ENCODE data around the gene MRPL16. TPM values are rescaled to one million over a fixed set of nuclear protein-coding genes. Genes with fewer than 3 reads are reported as not detected.

MRPL16 gene
- total RNA-seq, 2 experiments from 2014 or later, result 87.5 to 133 TPM

DNA sequence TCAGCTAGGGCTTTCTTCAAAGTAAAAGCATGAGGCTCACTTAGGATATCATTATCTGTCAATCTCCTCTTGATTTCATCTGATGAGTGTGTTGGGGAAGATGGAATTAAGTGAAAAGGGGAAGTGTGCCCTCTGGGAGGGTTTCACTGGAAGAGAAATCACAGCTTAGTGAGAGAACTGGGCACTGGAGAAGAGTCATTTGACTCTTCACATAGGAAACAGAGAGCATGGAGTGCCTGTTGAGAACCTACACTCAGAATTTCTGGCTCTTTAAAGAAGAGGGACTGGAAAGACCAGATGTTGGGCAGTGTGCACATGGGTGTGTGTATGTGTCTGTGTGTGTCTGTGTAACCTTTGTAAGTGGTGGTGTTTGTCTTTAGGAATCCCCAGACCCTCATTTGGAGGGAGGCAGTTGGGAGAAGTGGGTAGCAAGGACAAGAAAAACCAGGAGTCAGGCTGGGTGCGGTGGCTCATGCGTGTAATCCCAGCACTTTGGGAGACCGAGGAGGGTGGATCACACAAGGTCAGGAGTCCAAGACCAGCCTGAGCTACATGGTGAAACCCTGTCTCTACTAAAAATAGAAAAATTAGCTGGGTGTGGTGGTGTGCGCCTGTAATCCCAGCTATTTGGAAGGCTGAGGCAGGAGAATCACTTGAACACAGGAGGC, 45.4 kb downstream of the MRPL16 start:
- H3K4me3 ChIP-seq (ENCODE audit: low read depth, low read length, poor library complexity, severe bottlenecking), result no peak overlapping the region
- POLR2A ChIA-PET, result interaction anchor here (0.5 to 1.3 kb wide), 2 partner anchors 35 to 598 kb away, joined by 3 read pairs; no protein-coding TSS in a partner anchor
- no peaks in the 10 kb centered on the region for H3K9me3 ChIP-seq (ENCODE audit: low read length)
- H3K4me2 ChIP-seq (ENCODE audit: low read length), result no peak overlapping the region
- no peaks in the 10 kb centered on the region for H4K20me1 ChIP-seq (ENCODE audit: insufficient read depth, low read length)
- no peak overlapping the region for H3K27ac ChIP-seq (ENCODE audit: low read depth, low read length, poor library complexity, severe bottlenecking)
- no peak overlapping the region for H2AFZ ChIP-seq (ENCODE audit: low read length)
- H3K36me3 ChIP-seq (ENCODE audit: insufficient read depth, low read length), result no peaks in the 10 kb centered on the region
- H3K79me2 ChIP-seq (ENCODE audit: insufficient read depth, low read depth, low read length), result no peaks in the 10 kb centered on the region
- H3K9me2 ChIP-seq (ENCODE audit: insufficient read depth, low read length), result no peaks in the 10 kb centered on the region
- CTCF ChIA-PET (ENCODE audit: unreplicated experiment), result interaction anchor here (1.3 kb wide), 1 partner anchor 9 kb away, joined by 3 read pairs; no protein-coding TSS in a partner anchor
- no peak for DNase-seq (ENCODE audit: low spot score)
- TF ChIP-seq, protein P1, sequence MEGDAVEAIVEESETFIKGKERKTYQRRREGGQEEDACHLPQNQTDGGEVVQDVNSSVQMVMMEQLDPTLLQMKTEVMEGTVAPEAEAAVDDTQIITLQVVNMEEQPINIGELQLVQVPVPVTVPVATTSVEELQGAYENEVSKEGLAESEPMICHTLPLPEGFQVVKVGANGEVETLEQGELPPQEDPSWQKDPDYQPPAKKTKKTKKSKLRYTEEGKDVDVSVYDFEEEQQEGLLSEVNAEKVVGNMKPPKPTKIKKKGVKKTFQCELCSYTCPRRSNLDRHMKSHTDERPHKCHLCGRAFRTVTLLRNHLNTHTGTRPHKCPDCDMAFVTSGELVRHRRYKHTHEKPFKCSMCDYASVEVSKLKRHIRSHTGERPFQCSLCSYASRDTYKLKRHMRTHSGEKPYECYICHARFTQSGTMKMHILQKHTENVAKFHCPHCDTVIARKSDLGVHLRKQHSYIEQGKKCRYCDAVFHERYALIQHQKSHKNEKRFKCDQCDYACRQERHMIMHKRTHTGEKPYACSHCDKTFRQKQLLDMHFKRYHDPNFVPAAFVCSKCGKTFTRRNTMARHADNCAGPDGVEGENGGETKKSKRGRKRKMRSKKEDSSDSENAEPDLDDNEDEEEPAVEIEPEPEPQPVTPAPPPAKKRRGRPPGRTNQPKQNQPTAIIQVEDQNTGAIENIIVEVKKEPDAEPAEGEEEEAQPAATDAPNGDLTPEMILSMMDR (conservative IDR thresholded peaks at IDR 0.05; ENCODE audit: low read length), result no peak
- no peak for TF ChIP-seq EZH2phosphoT487 (IDR thresholded peaks at IDR 0.05; ENCODE audit: borderline replicate concordance, low read depth, low read length)
- no TSS peak for BruUV-seq (replicated peaks)
- peaks cover 25% of the 10 kb centered on the region for H3K4me1 ChIP-seq (ENCODE audit: insufficient read depth, low read length, poor library complexity, severe bottlenecking)
- intact Hi-C loops (cut with micrococcal nuclease; ENCODE audit: unreplicated experiment), result no loop called here

DNA sequence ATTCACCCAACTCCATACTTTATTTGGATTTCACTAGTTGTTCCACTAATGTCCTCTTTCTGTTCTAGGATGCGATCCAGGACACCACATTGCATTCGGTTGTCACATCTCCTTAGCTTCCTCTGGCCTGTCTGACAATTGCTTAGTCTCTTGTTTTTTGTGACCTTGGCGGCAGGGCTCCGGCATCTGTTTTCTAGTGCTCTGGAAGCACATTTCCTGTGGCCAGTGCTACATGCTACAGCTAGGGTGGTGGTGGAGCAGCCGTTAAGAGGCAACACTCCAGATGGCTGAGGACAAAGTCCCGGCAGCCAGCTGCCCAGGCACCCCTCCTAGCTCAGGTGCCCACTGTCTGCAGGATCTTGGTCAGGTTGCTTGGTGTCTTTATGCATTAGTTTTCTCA, 48.6 kb downstream of the MRPL16 start:
- ChIA-PET CTCF (ENCODE audit: unreplicated experiment) (no interaction called here), POLR2A (no interaction called here)
- Histone ChIP-seq H3K36me3 (ENCODE audit: insufficient read depth, low read length) (no peaks in the 10 kb centered on the region), H3K4me3 (ENCODE audit: low read depth, low read length, poor library complexity, severe bottlenecking) (no peak overlapping the region), H3K27ac (ENCODE audit: low read depth, low read length, poor library complexity, severe bottlenecking) (no peak overlapping the region), H3K9me3 (ENCODE audit: low read length) (no peaks in the 10 kb centered on the region), H3K79me2 (ENCODE audit: insufficient read depth, low read depth, low read length) (no peaks in the 10 kb centered on the region), H3K4me2 (ENCODE audit: low read length) (no peak overlapping the region), H3K9me2 (ENCODE audit: insufficient read depth, low read length) (no peaks in the 10 kb centered on the region), H3K4me1 (ENCODE audit: insufficient read depth, low read length, poor library complexity, severe bottlenecking) (peaks cover 22% of the 10 kb centered on the region), H4K20me1 (ENCODE audit: insufficient read depth, low read length) (no peaks in the 10 kb centered on the region), H2AFZ (ENCODE audit: low read length) (no peak overlapping the region)
- TF ChIP-seq, protein P1 (conservative IDR thresholded peaks at IDR 0.05; ENCODE audit: low read length), result no peak
- TF ChIP-seq EZH2phosphoT487 (IDR thresholded peaks at IDR 0.05; ENCODE audit: borderline replicate concordance, low read depth, low read length), result no peak
- no TSS peak for BruUV-seq (replicated peaks)
- no peak for DNase-seq (ENCODE audit: low spot score)
- intact Hi-C loops (cut with micrococcal nuclease; ENCODE audit: unreplicated experiment), result no loop called here

DNA sequence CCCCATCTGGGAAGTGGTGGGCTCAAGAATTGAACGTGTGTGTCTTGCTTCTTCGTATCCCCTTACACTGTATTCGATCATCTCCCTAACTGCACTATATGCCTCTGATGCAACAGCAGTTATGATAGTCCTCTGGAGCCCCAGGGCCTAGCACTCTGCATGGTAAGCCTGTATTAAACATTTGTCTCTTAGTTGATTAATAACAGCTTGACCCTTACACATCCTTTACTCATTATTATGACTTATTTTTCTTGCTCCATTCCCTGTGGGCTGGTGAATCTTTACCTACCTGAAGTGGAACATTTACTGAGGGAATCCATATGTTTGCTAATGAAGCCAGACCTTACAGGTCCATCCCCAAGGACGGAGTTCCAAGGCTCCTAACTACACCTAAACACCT, 49.8 kb downstream of the MRPL16 start:
- CTCF ChIA-PET (ENCODE audit: unreplicated experiment), result no interaction called here
- Histone ChIP-seq H3K4me1 (ENCODE audit: insufficient read depth, low read length, poor library complexity, severe bottlenecking) (peaks cover 23% of the 10 kb centered on the region), H2AFZ (ENCODE audit: low read length) (no peak overlapping the region), H3K27ac (ENCODE audit: low read depth, low read length, poor library complexity, severe bottlenecking) (no peak overlapping the region), H3K4me2 (ENCODE audit: low read length) (no peak overlapping the region), H3K4me3 (ENCODE audit: low read depth, low read length, poor library complexity, severe bottlenecking) (no peak overlapping the region), H3K79me2 (ENCODE audit: insufficient read depth, low read depth, low read length) (no peaks in the 10 kb centered on the region), H3K9me2 (ENCODE audit: insufficient read depth, low read length) (no peaks in the 10 kb centered on the region), H4K20me1 (ENCODE audit: insufficient read depth, low read length) (no peaks in the 10 kb centered on the region), H3K36me3 (ENCODE audit: insufficient read depth, low read length) (no peaks in the 10 kb centered on the region), H3K9me3 (ENCODE audit: low read length) (no peaks in the 10 kb centered on the region)
- BruUV-seq (replicated peaks), result no TSS peak
- DNase-seq (ENCODE audit: low spot score), result no peak
- no peak for TF ChIP-seq EZH2phosphoT487 (IDR thresholded peaks at IDR 0.05; ENCODE audit: borderline replicate concordance, low read depth, low read length)
- TF ChIP-seq, protein P1 (conservative IDR thresholded peaks at IDR 0.05; ENCODE audit: low read length), result no peak
- intact Hi-C loops (cut with micrococcal nuclease; ENCODE audit: unreplicated experiment), result no loop called here
- POLR2A ChIA-PET, result no interaction called here
